T-cell (primary cell): ENCODE results near the gene TMEM176A. TPM values are rescaled to one million over a fixed set of nuclear protein-coding genes. Genes with fewer than 3 reads are reported as not detected.

Experiments
- ATAC-seq, 4 experiments: fragments of 200-7000 bp in 3 of 4; fragments of 150-1000 bp in 1 of 4; cut with Tn5 transposase; replicated peaks in 1 of 4; 1 replicate in 3 of 4; 2 replicates in 1 of 4; pipeline ENCODE4 v1.10.0; 2021; ENCODE audit warnings: moderate library complexity in 3 of 4, mild to moderate bottlenecking in 2 of 4, moderate number of reproducible peaks in 1 of 4
- CTCF ChIA-PET, 2 donors: fragments of 300-600 bp; sonication (Branson Sonifier 250); formaldehyde crosslinking; loops; one replicate each; lab custom pipeline; 2022; ENCODE audit warnings: antibody characterized with exemption in 2 of 2; lab: Charles Lee
- POLR2A ChIA-PET, 2 donors: fragments of 300-600 bp; sonication (Branson Sonifier 250); formaldehyde crosslinking; loops; one replicate each; lab custom pipeline; 2022; ENCODE audit warnings: antibody characterized with exemption in 2 of 2; lab: Charles Lee
- DNase-seq, 35 experiments: peaks; one replicate each; pipeline versions ENCODE4 v3.0.0 to v3.0.0-alpha.2; 2013 to 2023
- H3K27ac ChIP-seq: one replicate; pipeline ENCODE4 v1.5.1; 2013; ENCODE audit warnings: low read length
- H3K27me3 ChIP-seq, 2 experiments: replicated peaks in 1 of 2; 1 replicate in 1 of 2; 2 replicates in 1 of 2; pipeline versions ENCODE4 v1.6.1 to v1.7.0; 2013; ENCODE audit warnings: low read length in 1 of 2, mixed read lengths in 1 of 2; ENCODE audit not compliant: control insufficient read depth in 2 of 2, insufficient read depth in 2 of 2; ENCODE audit errors: extremely low read depth in 1 of 2
- H3K36me3 ChIP-seq, 2 donors: 1 replicate in 1 of 2; 2 replicates in 1 of 2; pipeline versions ENCODE4 v1.6.1 to v1.7.0; 2013; ENCODE audit warnings: low read length in 1 of 2; ENCODE audit not compliant: control insufficient read depth in 2 of 2, insufficient read depth in 1 of 2; ENCODE audit errors: extremely low read depth in 1 of 2
- H3K4me1 ChIP-seq, 2 experiments: 1 replicate in 1 of 2; 2 replicates in 1 of 2; pipeline versions ENCODE4 v1.6.1 to v1.7.0; 2013; ENCODE audit warnings: low read length in 2 of 2, mixed read lengths in 1 of 2; ENCODE audit not compliant: insufficient read depth in 2 of 2, control insufficient read depth in 1 of 2; ENCODE audit errors: extremely low read depth in 1 of 2
- H3K4me3 ChIP-seq, 2 donors: 1 replicate in 1 of 2; 2 replicates in 1 of 2; pipeline versions ENCODE4 v1.5.1 to v1.7.0; 2013; ENCODE audit warnings: mild to moderate bottlenecking in 2 of 2, low read length in 1 of 2, moderate library complexity in 1 of 2; ENCODE audit not compliant: control insufficient read depth in 1 of 2; ENCODE audit errors: extremely low read depth in 1 of 2
- H3K9me3 ChIP-seq: 2 replicates; pipeline ENCODE4 v1.7.0; 2013
- H3K27ac Mint-ChIP-seq, 2 donors: one replicate each; pipeline ENCODE4 v1.8.0; 2020 to 2021; ENCODE audit warnings: mild to moderate bottlenecking in 2 of 2, mixed read lengths in 2 of 2
- H3K27me3 Mint-ChIP-seq, 2 donors: one replicate each; pipeline ENCODE4 v1.8.0; 2021 to 2022; ENCODE audit warnings: mixed read lengths in 2 of 2
- H3K36me3 Mint-ChIP-seq: one replicate; pipeline ENCODE4 v1.8.0; 2021; ENCODE audit warnings: mixed read lengths
- H3K4me1 Mint-ChIP-seq, 3 donors: one replicate each; pipeline ENCODE4 v1.8.0; 2020 to 2022; ENCODE audit warnings: mixed read lengths in 3 of 3, mild to moderate bottlenecking in 1 of 3
- H3K4me3 Mint-ChIP-seq, 3 donors: one replicate each; pipeline ENCODE4 v1.8.0; 2020 to 2022; ENCODE audit warnings: mild to moderate bottlenecking in 3 of 3, mixed read lengths in 3 of 3, moderate library complexity in 3 of 3
- H3K9me3 Mint-ChIP-seq, 3 donors: one replicate each; pipeline ENCODE4 v1.8.0; 2020 to 2022; ENCODE audit warnings: mixed read lengths in 3 of 3
- WGBS: methylation state at CpG from one replicate; pipeline ENCODE4 v1.1.5; 2013; ENCODE audit warnings: missing lambda C conversion rate; ENCODE audit not compliant: insufficient coverage; 5-methylcytosine and 5-hydroxymethylcytosine counted together
- total RNA-seq, 35 experiments: library from RNA in 6 of 35; stranded (reverse) in 6 of 35; fragments of 120-200 nt in 1 of 35; gene quantifications; one replicate each; pipeline versions ENCODE4 v1.2.1 to v1.2.4 and lab custom pipeline; 2013 to 2026

Gene TMEM176A
- total RNA-seq, 5 donors from 2014 or later (not counting 1 experiment from before 2014, with no cell fraction given) = 0.43 to 0.79 (median 0.73) TPM; not detected in 2

DNA sequence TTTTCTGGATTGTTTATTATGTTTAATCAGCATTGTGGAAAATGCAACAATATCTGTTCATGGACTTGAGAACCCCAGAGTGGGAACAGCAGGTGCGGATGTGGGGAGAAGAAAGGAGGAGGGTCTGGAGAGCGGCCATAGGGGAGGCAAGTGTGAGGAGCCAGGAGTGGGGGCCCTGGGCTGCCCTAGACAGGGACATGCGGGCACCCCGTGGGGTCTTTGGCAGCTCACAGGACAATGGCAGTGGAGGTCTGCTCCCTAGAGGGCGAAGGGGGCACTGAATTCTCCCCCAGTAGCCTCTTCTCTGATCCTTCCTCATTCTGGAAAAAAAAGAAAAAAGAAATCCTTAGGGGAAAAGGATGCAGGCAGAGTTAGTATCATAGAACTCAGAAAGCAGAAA is 9.3 kb upstream of the TMEM176A start:
- no peak for DNase-seq
- Mint-ChIP-seq H3K27me3 (peaks cover 8 to 15% of the 10 kb centered on the region in 2 donors), H3K9me3 (peaks cover 4 to 8% (median 5%) of the 10 kb centered on the region in 3 donors), H3K4me1 (no peaks in the 10 kb centered on the region), H3K27ac (no peak overlapping the region), H3K36me3 (no peaks in the 10 kb centered on the region), H3K4me3 (no peak overlapping the region)
- POLR2A ChIA-PET = no interaction called here
- H3K4me1 ChIP-seq = no peaks in the 10 kb centered on the region
- peaks cover 0 to 34% of the 10 kb centered on the region in 2 experiments for H3K27me3 ChIP-seq
- no peak for ATAC-seq
- WGBS = 88% methylated on average over 2 of the region's 5 CpGs
- H3K27ac ChIP-seq = no peak overlapping the region
- no peaks in the 10 kb centered on the region for H3K36me3 ChIP-seq
- CTCF ChIA-PET = no interaction called here
- no peak overlapping the region for H3K4me3 ChIP-seq
- no peaks in the 10 kb centered on the region for H3K9me3 ChIP-seq

DNA sequence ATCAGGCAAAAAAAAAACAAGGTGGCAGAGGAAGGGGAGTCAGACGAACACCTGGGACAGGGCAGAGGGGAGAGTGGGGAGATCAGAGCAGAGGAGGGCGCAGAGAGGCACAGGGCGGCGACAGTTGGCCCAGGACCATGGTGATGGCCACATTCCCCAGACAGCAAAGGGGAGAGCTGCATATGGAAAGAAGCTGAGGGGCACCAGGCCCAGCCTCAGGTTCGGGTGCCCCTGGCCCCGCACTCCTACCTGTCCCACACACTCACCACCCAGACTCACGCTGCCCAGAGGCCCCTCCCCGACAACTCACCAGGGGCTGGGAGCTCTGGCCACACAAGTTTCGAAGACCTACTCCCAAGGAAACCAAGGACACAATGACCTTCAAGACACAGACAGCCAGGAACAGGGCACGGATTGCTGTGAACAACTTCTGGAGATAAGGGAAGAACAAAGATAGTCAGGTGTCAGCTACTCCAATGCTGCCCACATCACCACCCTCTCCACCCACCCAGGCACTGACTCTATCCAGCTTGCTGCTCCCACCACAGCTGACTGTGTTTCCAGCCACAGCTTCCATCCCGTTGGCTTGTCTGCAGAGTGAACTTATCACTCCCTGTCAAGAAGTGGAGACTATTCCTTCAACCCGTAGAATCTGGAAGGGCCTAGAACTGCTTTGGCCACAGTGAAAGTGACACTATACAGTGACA is 8.7 kb upstream of the TMEM176A start:
- H3K4me1 Mint-ChIP-seq = no peaks in the 10 kb centered on the region
- CTCF ChIA-PET = no interaction called here
- ATAC-seq = no peak
- Histone ChIP-seq H3K27me3 (peaks cover 0 to 37% of the 10 kb centered on the region in 2 experiments), H3K4me1 (no peaks in the 10 kb centered on the region), H3K27ac (no peak overlapping the region), H3K4me3 (no peak overlapping the region), H3K9me3 (no peaks in the 10 kb centered on the region), H3K36me3 (no peaks in the 10 kb centered on the region)
- H3K27ac Mint-ChIP-seq = no peak overlapping the region
- peaks cover 8 to 16% of the 10 kb centered on the region in 2 donors for H3K27me3 Mint-ChIP-seq
- no peak overlapping the region for H3K4me3 Mint-ChIP-seq
- POLR2A ChIA-PET = no interaction called here
- no peak for DNase-seq
- no peaks in the 10 kb centered on the region for H3K36me3 Mint-ChIP-seq
- peaks cover 4 to 9% (median 5%) of the 10 kb centered on the region in 3 donors for H3K9me3 Mint-ChIP-seq
- 79% methylated on average over 7 of the region's 12 CpGs for WGBS

DNA sequence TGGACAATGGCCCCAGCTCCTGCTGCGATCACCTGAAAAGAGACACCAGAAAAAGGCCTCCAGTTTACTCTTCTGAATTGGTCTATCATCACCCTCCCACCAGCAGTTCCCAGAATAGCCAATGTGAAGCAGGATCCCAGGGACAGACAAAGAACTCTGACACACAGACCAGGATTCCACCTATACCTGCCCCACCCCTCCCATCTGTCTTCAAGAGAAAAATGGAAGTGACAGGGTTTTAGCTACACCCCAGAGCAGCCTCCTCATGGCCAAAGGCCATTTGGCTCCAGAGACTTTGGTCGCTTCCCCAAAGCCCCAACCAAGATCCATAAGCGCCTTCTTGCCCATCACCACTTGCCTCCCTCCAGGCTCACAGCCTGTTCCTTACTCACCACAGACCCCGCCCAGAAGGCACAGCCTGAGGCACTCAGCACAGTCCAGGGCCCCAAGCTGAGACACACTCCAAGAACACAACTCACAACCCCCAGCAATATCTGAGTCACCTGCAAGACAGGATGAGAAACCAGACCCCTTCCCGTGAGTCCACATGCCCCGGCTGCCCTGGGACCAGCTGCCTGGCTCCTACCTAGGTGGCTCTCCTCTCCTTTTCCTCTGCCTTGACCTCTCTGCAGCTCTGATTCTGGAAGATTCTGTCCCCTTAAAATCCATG is 6.9 kb upstream of the TMEM176A start:
- Mint-ChIP-seq H3K4me3 (no peak overlapping the region), H3K4me1 (no peaks in the 10 kb centered on the region), H3K36me3 (no peaks in the 10 kb centered on the region), H3K27ac (no peak overlapping the region), H3K27me3 (peaks cover 15 to 22% of the 10 kb centered on the region in 2 donors), H3K9me3 (peaks cover 4 to 9% (median 5%) of the 10 kb centered on the region in 3 donors)
- 83% methylated on average over 6 of the region's 6 CpGs for WGBS
- Histone ChIP-seq H3K36me3 (no peaks in the 10 kb centered on the region), H3K27ac (no peak overlapping the region), H3K4me1 (no peaks in the 10 kb centered on the region), H3K9me3 (no peaks in the 10 kb centered on the region), H3K4me3 (no peak overlapping the region), H3K27me3 (peaks cover 0 to 34% of the 10 kb centered on the region in 2 experiments)
- CTCF ChIA-PET = no interaction called here
- POLR2A ChIA-PET = no interaction called here
- DNase-seq = no peak
- no peak for ATAC-seq

DNA sequence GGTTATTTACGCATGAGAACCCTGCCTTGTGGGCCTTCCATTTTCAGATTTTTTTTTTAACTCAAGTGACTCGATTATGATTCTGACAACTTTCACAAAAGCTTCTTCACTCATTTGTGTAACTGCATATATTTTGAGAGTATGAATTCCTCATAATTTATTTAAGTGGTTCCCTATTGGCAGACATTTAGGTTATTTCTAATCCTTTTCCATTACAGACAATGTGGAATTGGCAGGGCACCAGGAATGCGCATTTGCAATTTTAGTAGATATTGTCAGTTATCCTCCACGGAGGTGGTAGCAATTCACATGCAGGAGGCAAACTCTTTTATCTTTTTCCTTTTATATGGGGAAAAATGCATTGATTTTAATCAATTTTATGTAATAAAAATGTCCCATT is 2.9 kb upstream of the TMEM176A start:
- POLR2A ChIA-PET = no interaction called here
- DNase-seq = no peak
- no peak for ATAC-seq
- Mint-ChIP-seq H3K4me1 (peaks cover 8 to 15% (median 13%) of the 10 kb centered on the region in 3 donors), H3K36me3 (no peaks in the 10 kb centered on the region), H3K4me3 (no peak overlapping the region), H3K27ac (no peak overlapping the region), H3K27me3 (peaks cover 30 to 43% of the 10 kb centered on the region in 2 donors), H3K9me3 (peaks cover 4 to 9% (median 5%) of the 10 kb centered on the region in 3 donors)
- no peak overlapping the region for H3K27ac ChIP-seq
- no peak overlapping the region for H3K4me3 ChIP-seq
- H3K36me3 ChIP-seq = no peaks in the 10 kb centered on the region
- WGBS = no CpG with 5 or more reads among the region's 4 CpGs
- peaks cover 2 to 18% of the 10 kb centered on the region in 2 experiments for H3K4me1 ChIP-seq
- CTCF ChIA-PET = no interaction called here
- H3K27me3 ChIP-seq = peaks cover 4 to 61% of the 10 kb centered on the region in 2 experiments
- no peaks in the 10 kb centered on the region for H3K9me3 ChIP-seq

DNA sequence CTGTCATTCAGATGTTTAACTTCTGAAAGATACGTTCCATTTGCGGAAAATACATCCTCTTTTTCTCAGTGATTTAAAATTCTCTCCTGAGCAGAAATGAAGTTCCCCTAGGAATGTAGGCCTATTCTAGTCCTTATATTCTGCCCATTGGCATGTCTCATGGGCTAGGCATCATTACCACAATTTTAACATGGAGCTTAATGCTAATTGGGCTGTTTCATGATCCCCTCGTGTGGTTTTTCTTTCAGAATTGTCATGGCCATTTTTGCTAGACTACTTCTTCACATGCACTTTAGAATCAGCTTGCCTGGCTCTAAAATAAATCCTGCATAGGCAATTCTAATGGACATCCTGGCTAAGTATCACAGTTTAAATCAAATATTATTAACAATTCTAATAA is 1.4 kb upstream of the TMEM176A start:
- peak overlapping the region; percentile 49 to 70 (median 53) for H3K4me3 Mint-ChIP-seq

DNA sequence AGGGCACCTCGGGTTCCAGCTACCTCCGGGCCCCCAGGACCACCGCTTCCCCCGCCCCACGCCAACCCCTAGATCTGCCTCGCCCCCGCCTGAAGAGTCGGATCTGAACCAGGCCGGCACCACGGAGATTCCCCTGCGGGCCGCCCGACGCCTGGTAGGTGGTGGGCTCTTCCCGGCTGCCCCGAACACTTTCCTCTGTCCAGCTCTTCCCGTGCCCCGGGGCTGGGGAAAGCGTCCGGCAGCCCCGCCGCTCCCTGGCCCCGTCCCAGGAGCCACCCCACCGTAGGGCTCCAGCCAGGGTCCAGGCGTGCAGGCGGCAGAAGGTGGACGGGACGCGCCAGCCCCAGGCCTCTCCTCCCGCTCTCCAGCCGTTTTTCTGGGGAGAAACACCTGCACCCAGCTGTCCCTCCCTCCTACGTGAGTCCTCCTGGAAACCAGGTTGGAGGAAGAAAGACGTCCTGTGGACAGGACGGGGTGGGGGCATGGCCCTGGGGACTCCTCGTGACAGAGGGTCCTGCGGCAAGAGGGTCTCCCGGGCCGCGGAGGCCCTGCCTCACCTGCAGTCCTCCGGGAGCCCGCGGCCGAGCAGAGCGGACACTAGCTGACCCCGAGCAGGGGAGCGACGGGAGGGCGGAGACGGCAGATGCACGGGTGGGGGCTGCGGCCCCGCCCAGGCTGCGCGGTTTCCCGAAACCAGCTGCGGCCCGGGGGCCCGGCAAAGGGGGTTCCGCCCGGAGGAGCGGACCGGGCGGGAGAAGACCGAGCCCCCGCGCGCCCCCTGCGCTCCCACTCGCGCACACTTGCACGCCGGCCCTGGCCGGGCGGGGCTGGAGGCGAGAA is 608 bp upstream of the TMEM176A start, which contains the start of gene TMEM176B:
Gene TMEM176B (minus strand): TSS at position 624 of the 840 bp plus-strand sequence. CDS start 3,795 bp downstream, outside the sequence.
- ChIA-PET CTCF (interaction anchor here in 1 of 2 donors (0.5 kb wide), 1 partner anchor 14 kb away, joined by 3 read pairs; no protein-coding TSS in a partner anchor), POLR2A (no interaction called here)
- peaks cover 2 to 18% of the 10 kb centered on the region in 2 experiments for H3K4me1 ChIP-seq
- Mint-ChIP-seq H3K27me3 (peaks cover 36 to 52% of the 10 kb centered on the region in 2 donors), H3K36me3 (no peaks in the 10 kb centered on the region), H3K4me3 (peak within 1 kb of the TSS; percentile 57 to 77 (median 65)), H3K9me3 (peaks cover 4 to 9% (median 5%) of the 10 kb centered on the region in 3 donors), H3K27ac (no peak within 1 kb of the TSS), H3K4me1 (peaks cover 8 to 15% (median 13%) of the 10 kb centered on the region in 3 donors)
- peaks cover 4 to 67% of the 10 kb centered on the region in 2 experiments for H3K27me3 ChIP-seq
- no peak within 1 kb of the TSS for H3K27ac ChIP-seq
- H3K9me3 ChIP-seq = no peaks in the 10 kb centered on the region
- DNase-seq (peak in 2 of 35 experiments; percentile 7 to 9), ATAC-seq (peak in 2 of 4 experiments; percentile 52 to 59)
- peak within 1 kb of the TSS; percentile 24 to 57 for H3K4me3 ChIP-seq
- 17% methylated on average over 59 of the region's 75 CpGs for WGBS
- no peaks in the 10 kb centered on the region for H3K36me3 ChIP-seq

More for the DNA sequence above, 1.4 kb upstream of the TMEM176A start:
- H3K4me1 Mint-ChIP-seq = peaks cover 8 to 15% (median 13%) of the 10 kb centered on the region in 3 donors
- peaks cover 4 to 67% of the 10 kb centered on the region in 2 experiments for H3K27me3 ChIP-seq
- no peaks in the 10 kb centered on the region for H3K36me3 ChIP-seq
- no peaks in the 10 kb centered on the region for H3K36me3 Mint-ChIP-seq
- no peak overlapping the region for H3K4me3 ChIP-seq
- no peak overlapping the region for H3K27ac Mint-ChIP-seq
- peaks cover 30 to 44% of the 10 kb centered on the region in 2 donors for H3K27me3 Mint-ChIP-seq
- no peak overlapping the region for H3K27ac ChIP-seq
- H3K9me3 Mint-ChIP-seq = peaks cover 4 to 9% (median 5%) of the 10 kb centered on the region in 3 donors
- CTCF ChIA-PET = interaction anchor here in 1 of 2 donors (0.5 kb wide), 1 partner anchor 473 kb away, joined by 6 read pairs; no protein-coding TSS in a partner anchor
- no peak for ATAC-seq
- H3K4me1 ChIP-seq = peaks cover 2 to 18% of the 10 kb centered on the region in 2 experiments
- H3K9me3 ChIP-seq = no peaks in the 10 kb centered on the region
- POLR2A ChIA-PET = no interaction called here
- DNase-seq = no peak
- 38% methylated on average over 1 of the region's 3 CpGs for WGBS
